ENCODE results near the gene GEMIN4.
"Not testable (repeated sequence)": the region's sequence is repeated elsewhere in the genome, so short reads cannot be mapped to it uniquely, and the experiment has no call there.

The GEMIN4 gene

GRCh38 chr17:752002-752619 is at the start of gene GEMIN4:
Gene GEMIN4 (minus strand): TSS chr17:752264. CDS start chr17:752142, 122 bp downstream.
- DNase-seq (ENCODE audit: low spot score), result peak; percentile 91

DNA sequence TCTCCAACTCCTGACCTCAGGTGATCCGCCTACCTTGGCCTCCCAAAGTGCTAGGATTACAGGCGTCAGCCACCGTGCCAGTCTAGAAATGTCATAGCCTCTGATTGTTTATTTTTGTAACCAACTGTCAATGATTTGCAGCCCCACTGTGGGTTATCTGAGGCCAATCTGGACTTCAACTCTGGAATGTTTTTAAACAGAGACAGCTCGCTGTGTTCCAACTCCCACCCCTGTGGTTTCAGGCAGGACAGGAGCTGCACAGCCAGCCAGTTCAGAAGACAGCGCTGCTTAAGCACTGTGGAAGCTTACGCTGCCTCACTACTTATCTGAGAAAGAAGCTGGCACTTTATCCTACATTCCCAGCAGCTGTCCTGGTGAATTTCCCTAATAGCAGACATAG is 49.6 kb upstream of the GEMIN4 start:
- no peak for DNase-seq (ENCODE audit: low spot score)

GRCh38 chr17:800446-801242 is 48.6 kb upstream of the GEMIN4 start:
- DNase-seq (ENCODE audit: low spot score), result no peak

- DNase-seq (ENCODE audit: low spot score), result no peak
These were observed 47.2 kb upstream of the GEMIN4 start for GRCh38 chr17:799261-799660.

DNA sequence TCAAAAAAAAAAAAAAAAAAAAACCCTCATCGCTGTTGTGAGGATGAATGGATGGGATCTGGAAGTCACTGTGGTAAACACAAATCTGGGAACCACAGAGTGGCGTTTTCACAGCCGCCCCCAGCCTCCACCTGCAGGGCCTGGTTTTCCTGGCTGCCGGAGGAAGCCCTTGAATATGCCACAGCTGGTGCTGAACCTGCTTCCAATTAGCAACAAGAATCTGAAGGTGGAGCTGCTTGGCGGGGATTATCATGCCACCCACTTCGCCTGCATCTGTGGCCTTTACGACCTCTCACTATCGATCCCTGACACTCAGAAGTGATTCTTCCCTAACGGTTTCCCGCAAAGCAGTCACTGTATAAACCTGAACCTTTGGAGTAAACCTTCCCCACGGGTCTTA is 46.2 kb upstream of the GEMIN4 start:
- no peak for DNase-seq (ENCODE audit: low spot score)

GRCh38 chr17:797236-797840 is 45.3 kb upstream of the GEMIN4 start:
- DNase-seq (ENCODE audit: low spot score), result no peak

GRCh38 chr17:796609-797008 is 44.5 kb upstream of the GEMIN4 start:
- no peak for DNase-seq (ENCODE audit: low spot score)

GRCh38 chr17:795721-796120 is 43.7 kb upstream of the GEMIN4 start:
- no peak for DNase-seq (ENCODE audit: low spot score)

- no peak for DNase-seq (ENCODE audit: low spot score)
These were observed 43.2 kb upstream of the GEMIN4 start for GRCh38 chr17:795276-795675.

GRCh38 chr17:794876-795275 is 42.8 kb upstream of the GEMIN4 start:
- peak; percentile 67 for DNase-seq (ENCODE audit: low spot score)

DNA sequence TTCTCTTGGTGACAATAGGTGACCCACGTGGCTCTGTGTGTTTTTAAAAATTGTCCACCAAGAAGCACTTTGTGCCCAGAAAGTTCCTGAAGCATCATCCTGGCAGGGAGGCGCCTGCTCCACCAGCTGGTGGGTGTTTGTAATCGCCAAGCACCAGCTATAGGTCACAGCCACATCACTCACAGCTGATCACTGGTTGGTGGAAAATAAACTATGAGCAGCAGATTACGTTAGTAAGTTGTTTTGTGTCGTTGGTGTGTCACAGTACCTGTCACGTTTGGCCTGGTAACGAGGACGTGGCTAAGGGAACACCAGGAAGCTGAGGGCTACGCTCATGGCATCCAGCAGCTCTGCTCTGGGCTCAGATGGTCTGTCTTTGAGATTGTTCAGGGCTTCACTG is 40.2 kb upstream of the GEMIN4 start:
- no peak for DNase-seq (ENCODE audit: low spot score)

DNA sequence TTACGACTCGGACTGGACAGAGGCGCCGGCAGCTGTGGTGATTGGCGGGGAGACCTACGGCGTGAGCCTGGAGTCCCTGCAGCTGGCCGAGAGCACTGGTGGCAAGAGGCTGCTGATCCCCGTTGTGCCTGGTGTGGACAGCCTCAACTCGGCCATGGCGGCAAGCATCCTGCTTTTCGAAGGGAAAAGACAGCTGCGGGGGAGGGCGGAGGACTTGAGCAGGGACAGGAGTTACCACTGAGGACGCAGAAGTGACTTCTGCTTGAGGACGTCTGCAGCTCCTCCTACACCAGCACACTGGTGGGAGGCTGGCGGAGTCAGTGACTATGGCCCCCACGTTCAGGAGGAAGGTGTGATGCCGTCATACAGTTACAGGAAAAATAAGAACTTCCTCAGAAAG is 39.8 kb upstream of the GEMIN4 start:
- no peak for DNase-seq (ENCODE audit: low spot score)

- DNase-seq (ENCODE audit: low spot score), result not testable (repeated sequence)
These were observed 38.8 kb upstream of the GEMIN4 start for GRCh38 chr17:790874-791247.

DNA sequence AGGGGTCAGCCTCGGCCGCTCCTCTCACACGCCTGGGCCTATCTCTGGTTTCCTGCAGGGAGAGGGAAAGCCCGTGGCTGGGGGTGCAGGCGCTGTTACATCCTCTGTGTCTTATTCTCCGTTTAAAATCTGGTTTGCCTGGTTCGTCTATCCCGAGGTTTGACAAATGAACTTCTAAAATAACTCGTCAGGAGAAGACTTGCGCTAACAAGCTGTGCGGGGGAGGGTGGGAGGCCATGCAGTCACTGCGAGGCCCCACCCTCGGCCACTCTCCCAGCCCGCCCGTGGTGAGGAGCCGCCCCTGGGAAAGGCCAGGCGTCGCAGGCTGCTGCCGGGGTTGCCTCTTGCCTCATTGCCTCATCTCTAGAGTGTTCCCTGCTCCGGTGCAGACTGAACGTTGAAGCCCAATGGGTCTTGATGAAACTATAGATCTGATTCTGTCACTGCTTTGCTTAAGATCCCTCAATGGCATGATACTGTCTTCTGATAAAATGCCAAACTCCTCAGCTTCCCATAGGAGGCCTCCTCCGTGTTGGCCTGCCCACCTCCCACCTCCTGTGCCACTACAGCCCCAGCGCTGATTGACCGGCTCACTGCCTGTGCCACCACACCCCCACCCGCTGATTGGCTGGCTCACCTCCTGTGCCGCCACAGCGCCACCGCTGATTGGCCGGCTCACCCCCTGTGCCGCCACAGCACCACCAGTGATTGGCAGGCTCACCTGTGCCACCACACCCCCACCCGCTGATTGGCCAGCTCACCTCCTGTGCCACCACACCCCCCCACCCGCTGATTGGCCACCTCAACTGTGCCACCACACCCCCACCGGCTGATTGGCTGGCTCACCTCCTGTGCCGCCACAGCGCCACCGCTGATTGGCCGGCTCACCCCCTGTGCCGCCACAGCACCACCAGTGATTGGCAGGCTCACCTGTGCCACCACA is 38.1 kb upstream of the GEMIN4 start:
- not testable (repeated sequence) for DNase-seq (ENCODE audit: low spot score)

- no peak for DNase-seq (ENCODE audit: low spot score)
These were observed 37.2 kb upstream of the GEMIN4 start for GRCh38 chr17:789160-789840.

- DNase-seq (ENCODE audit: low spot score), result no peak
These were observed 36.5 kb upstream of the GEMIN4 start for GRCh38 chr17:788551-788950.

GRCh38 chr17:787641-788221 is 35.7 kb upstream of the GEMIN4 start:
- DNase-seq (ENCODE audit: low spot score), result no peak

DNA sequence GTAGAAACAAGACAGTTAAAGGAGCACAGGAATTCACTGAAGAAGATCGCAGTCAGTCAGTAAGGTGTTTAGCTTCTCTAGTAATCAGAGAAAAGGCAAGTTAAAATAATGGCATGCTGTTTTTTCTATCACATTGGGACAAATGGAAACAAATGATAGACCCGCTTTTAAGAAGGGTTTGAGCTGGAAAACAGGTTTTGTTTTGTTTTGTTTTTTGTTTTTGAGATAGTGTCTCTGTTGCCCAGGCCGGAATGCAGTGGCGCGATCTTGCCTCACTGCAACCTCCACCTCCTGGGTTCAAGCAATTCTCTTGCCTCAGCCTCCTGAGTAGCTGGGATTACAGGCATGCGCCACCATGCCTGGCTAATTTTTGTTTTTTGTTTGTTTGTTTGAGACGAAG is 33.8 kb upstream of the GEMIN4 start:
- DNase-seq (ENCODE audit: low spot score), result not testable (repeated sequence)

DNA sequence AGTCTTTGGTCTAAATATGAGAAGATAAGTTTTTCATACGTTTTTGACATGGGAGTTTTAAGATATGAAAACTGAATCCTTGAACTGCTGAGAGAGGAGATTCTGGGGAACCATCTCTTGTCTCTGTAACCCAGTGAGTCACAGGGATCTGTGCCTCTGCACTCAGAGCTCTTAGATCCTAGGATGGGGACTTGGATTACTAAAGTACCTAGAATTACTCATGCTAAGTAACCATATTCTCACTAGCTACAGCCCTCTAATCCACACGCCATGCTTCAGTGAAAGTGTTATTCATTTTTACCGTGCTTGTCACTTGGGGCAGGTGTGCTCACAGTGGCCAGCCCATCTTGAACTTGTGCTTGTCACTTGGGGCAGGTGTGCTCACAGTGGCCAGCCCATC is 32.1 kb upstream of the GEMIN4 start:
- DNase-seq (ENCODE audit: low spot score), result no peak

DNA sequence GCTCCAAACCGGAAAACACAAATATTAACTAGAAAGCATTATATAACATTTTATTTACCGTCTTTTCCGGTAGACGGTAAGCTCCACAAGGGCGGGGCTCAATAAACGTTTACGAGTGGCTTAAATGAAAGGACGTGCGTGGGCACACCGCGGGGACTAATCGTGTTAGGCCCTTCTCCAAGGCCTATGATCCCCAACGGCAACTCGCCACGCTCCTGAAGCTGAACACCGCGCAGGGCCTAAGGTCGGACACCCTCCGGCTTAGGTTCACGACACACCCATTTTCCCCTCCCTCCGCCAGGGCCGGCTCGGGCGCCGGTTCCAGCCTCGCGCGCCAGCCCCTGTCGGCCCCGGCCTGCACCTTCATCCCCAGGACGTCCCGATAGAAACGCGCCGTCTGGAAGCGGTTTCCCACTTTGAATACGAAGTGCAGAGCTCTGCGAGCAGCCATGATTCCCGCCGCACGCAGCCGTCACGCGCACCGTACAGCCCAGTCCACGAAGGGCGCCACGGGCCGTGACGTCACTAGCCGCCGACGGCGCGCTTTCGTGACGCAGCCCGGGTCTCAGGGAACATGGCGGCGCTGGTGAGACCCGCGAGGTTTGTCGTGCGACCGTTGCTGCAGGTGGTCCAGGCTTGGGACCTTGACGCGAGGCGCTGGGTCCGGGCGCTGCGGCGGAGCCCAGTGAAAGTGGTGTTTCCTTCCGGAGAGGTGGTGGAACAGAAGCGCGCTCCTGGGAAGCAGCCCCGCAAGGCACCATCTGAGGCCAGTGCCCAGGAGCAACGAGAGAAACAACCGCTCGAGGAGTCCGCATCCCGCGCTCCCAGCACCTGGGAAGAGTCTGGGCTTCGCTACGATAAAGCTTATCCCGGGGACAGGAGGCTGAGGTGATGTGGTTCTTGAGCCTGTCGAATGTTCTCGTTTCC is 30.0 kb upstream of the GEMIN4 start, which contains the start of the genes GLOD4 and MRM3:
TSS of gene GLOD4 (minus strand) at position 476 of the 927 bp plus-strand sequence. CDS start at position 451, 25 bp downstream.
TSS of gene MRM3 (plus strand) at position 549 of the 927 bp plus-strand sequence. CDS start at position 575, 26 bp downstream.
- peak; percentile 90 for DNase-seq (ENCODE audit: low spot score)

Measured in LoVo (cell line).